NOMO-1 treated with dmso at 0.1 percent for 144 hours (cell line): ENCODE data around the gene GHRL.
A peak's percentile ranks its signal among the peaks of the same experiment; 100 is the strongest.

Experiments
- DNase-seq: peaks from one replicate; lab custom pipeline; 2025; ENCODE audit not compliant: unreplicated experiment; lab: John Stamatoyannopoulos, UW

GHRL gene, protein sequence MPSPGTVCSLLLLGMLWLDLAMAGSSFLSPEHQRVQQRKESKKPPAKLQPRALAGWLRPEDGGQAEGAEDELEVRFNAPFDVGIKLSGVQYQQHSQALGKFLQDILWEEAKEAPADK

GRCh38 chr3:10292505-10293419 is at the start of gene GHRL:
Gene GHRL (minus strand): TSS chr3:10292947. CDS start chr3:10290180, 2,767 bp downstream.
- DNase-seq: peak; percentile 69

DNA sequence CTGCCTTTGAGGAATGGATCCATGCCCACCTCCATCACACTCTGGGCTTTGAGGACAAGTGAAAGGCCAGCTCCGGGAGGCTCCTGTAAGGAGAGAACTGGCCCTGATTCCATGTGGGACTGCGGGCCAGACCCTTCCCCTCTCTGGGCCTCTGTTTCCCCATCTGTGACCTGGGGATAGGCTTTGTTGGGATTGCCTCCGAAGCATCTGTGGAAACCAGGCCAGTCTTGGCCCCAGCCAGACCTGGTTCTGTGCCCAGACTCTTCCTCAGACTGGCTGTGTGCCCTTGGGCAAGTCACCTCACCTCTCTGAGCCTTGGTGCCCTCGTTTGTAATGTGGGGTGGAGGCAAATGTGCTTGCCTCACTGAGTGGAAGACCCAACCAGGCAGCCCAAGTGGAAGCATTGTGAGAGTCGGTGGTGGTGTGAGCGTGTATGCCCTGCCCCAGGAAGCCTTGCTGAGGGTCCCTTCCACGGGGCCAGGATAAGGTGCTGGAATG is 49.2 kb upstream of the GHRL start:
- DNase-seq: no peak

- no peak for DNase-seq
Observed at GRCh38 chr3:10340476-10340875, 47.7 kb upstream of the GHRL start.

DNA sequence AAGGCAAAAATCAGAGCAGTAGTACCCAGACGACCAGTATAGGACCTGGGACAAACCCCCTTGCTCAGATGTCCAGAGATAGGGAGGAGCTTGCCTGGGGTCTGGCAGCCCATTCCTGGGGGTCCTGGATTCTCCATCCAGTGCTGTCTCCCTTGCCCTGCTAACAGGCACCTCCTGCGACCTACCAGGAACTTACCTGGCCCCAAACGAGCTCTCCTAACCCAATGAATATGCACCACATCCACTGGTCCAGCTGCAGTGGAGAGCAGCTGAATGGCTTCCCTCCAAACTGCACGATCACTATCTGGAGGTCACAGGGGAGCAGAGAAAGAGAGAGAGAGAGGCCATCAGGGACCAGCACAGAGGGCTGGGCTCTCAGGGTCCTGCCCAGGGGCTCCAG is 47.3 kb upstream of the GHRL start:
- no peak for DNase-seq

DNA sequence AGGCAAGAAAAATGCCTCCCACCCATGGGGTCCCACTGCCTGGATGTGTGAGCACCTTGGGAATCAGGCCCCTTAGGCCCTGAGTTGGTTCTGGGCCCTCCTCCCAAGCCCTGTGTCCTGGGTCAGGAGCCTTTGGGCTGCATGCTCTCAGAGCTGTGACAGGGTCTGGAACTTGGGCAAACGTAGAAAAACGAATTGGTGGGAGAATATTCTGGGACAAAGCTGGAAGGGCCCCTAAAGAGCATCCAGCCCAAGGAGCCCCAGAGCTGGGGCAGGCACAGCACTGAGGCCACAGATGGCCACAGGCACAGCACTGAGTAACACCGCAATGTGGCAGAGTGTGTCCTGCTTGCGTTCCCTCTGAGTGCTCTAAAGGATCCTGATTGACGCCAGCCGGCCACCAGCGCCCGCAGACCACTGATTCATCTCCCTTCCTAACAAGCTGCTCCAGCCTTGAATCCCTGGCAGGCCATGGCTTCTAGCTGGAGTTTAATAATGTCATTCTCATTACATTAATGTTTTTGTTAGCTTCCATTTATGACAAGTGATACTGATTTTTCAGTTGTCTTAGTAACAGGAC is 46.7 kb upstream of the GHRL start:
- no peak for DNase-seq

GRCh38 chr3:10338591-10339353 is 46.0 kb upstream of the GHRL start:
- DNase-seq: no peak

DNA sequence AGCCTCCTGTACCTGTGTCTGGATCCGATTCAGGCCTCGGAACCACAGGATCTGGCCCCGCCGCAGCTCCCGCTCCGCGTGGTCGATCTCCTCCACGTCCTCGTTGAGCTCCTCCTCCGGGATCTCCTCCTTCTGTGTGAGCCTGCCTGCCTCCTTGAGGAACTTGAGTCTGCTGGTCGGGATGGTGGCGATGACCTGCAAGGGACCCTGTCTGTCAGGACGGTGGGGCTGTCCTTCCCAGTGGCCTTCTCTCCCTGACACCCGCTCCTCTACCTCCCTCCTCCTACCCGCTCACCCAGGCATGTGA is 45.4 kb upstream of the GHRL start:
- DNase-seq: no peak

- DNase-seq: no peak
Observed at GRCh38 chr3:10337323-10338163, 44.8 kb upstream of the GHRL start.

- no peak for DNase-seq
Observed at GRCh38 chr3:10336761-10337160, 44.0 kb upstream of the GHRL start.

DNA sequence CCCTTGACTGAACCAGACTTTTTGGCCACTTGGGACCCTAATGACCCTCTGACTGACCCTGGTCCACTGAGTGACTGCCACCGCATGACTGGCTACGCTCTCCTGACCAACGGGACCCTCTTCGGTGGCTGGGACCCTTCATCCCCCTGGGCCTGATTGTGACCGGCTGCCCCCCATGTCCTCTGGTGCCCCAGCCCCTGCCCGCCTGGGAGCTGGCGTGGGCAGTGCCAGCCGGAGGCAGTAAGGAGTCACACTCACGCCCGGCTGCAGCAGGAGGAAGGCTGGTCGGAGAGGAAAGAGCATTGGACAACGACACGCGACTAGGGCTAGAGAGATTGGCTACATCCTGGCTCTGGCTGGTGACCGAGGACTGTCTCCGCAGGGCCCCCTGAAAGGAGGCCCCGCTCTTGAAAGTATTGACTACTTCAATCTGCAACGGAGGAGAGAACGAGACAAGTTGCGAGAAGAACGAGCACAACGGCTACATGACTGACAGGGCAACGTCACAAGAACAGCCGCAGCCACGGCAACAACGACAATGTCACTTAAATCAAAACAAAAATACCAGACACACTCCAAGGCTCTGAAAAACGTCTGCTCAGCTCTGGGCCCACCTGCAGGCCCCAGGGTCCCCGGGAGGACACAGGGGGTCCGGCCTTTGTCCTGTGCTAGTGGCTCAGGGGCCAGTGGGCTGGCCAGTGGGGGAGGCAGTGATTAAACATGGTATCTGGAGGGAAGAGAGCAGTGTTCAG is 43.3 kb upstream of the GHRL start:
- no peak for DNase-seq

DNA sequence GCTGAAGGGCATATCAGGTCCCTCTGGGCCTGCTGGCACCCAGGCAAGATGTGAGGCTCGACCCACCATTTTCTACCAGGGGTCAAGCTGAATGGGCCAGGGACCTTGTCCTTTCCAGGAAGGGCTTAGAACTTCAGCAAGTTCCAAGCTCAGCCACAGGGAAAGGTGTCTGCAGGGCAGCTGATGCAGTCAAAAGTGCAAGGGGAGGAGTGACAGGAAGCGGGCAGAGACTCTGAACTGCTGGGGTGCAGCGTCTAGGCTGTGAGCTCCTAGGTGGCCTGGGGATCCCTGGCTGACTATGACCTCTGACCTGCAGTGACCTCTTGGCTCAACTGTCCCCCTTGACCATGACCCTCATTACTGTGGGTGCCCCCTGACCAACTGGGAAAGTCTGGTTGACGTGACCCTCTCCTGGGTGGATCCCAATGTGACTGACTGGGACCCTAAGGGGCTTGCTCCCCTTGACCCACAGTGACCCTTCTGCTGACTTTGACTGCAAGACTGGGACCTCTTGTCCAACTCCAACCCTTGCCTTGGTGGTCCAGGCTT is 42.5 kb upstream of the GHRL start:
- no peak for DNase-seq

- DNase-seq: no peak
Observed at GRCh38 chr3:10334459-10334858, 41.7 kb upstream of the GHRL start.

DNA sequence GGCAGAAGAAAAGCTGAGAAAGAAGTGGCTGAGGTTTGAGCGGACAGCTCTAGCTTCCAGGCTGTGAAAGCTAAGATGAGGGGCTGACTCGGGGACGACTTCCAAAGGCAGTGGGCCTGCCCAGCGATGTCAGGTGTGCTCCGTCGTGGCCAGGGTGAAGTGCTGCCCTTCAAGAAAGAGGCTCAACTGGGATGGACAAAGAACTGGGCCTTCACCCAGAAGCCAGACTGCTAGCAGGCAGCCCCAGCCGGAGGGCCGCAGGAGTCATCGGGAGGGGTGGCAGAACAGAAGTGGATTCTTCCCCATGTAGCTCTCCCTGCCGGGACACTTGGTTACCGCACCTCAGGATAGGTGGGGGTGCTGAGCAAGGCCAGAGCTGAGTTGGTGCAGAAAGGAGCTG is 41.3 kb upstream of the GHRL start:
- no peak for DNase-seq

- no peak for DNase-seq
Observed at GRCh38 chr3:10333349-10333650, 40.6 kb upstream of the GHRL start.

DNA sequence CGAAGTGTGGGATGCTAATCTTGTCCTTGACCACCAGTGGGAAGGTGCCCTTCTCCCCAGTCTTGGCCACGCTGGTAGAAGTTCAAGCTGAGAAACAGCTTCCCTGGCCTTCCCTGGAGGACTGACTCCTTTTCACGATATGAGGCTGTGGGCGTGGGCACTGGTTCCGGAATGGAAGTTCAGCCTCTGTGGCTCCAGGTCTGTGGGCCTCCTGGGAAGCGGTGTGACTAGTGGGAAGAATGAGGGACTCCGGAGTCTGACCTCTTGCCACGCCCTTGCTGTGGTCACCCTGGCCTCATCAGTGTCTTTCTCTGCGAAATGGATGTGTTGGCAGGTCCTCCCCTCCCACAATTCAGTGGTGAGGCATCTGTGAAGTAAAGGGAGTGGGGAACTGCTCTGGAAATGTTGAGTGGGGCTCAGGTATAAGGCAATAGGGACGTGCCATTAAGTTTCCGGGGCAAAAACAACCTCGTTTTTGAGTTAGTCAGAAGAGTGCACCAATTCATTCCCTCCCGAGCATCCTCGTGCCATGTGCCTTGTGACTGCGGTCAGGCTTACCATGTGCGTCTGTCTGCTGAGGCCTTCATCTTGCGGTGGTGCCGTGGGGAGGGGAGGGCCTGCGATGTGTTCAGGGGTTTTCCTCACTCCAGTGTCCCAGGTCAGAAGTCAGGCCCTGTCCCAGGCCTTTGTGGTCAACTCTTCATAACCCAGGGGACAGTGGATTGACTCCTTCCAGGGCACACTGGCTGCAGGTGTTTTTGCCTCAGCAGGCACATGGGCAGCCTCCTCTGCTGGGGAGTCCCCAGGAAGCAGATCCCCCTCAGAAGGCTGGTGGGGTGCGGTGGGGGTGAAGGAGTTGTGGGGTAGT is 40.0 kb upstream of the GHRL start:
- no peak for DNase-seq

- no peak for DNase-seq
Observed at GRCh38 chr3:10331320-10331719, 38.6 kb upstream of the GHRL start.

DNA sequence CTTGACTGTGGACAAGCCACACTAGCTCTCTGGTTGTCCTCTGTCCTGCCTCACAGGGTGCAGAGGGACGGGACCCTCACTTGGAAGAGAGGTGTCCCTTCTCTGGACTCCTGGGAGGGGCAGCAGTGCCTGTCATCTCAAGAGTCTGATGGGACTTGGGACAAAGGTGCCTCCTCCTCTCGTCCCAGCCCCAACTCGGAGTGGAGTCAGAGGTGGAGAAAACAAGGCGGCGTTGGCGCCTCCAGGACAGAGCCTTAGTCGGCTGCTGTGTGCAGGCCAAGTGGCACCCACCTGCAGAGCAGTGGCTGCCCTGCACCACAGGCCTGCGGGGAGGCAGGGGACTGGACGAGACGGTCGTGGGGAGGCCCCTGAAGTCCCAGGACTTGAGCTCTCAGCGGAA is 37.6 kb upstream of the GHRL start:
- no peak for DNase-seq

GRCh38 chr3:10329495-10330015 is 36.8 kb upstream of the GHRL start:
- DNase-seq: no peak
